IPS-20b (cell line): ENCODE data around the gene STAT5B.
"Not testable (repeated sequence)": the region's sequence is repeated elsewhere in the genome, so short reads cannot be mapped to it uniquely, and the experiment has no call there.

Experiments
- H3K27ac ChIP-seq: one replicate; pipeline ENCODE4 v1.5.1; 2013; ENCODE audit warnings: low read length
- H3K27me3 ChIP-seq: 2 replicates; pipeline ENCODE4 v1.6.1; 2013; ENCODE audit warnings: mild to moderate bottlenecking, low read length, inconsistent platforms; ENCODE audit not compliant: insufficient read depth
- H3K36me3 ChIP-seq: 2 replicates; pipeline ENCODE4 v1.6.1; 2013; ENCODE audit warnings: low read depth, mild to moderate bottlenecking, inconsistent platforms, low read length, moderate library complexity; ENCODE audit not compliant: insufficient read depth
- H3K4me1 ChIP-seq: 2 replicates; pipeline ENCODE4 v1.6.1; 2013; ENCODE audit warnings: mild to moderate bottlenecking, control low read depth, inconsistent platforms, low read length, moderate library complexity; ENCODE audit not compliant: insufficient read depth
- H3K4me3 ChIP-seq: 2 replicates; pipeline ENCODE4 v1.5.1; 2013; ENCODE audit warnings: mild to moderate bottlenecking, low read length, inconsistent platforms
- H3K9ac ChIP-seq: 2 replicates; pipeline ENCODE4 v1.6.1; 2013; ENCODE audit warnings: low read depth, mild to moderate bottlenecking, inconsistent platforms, low read length, moderate library complexity
- H3K9me3 ChIP-seq: 2 replicates; pipeline ENCODE4 v1.6.1; 2013; ENCODE audit warnings: mild to moderate bottlenecking, low read depth, low read length, inconsistent platforms; ENCODE audit not compliant: insufficient read depth

Gene STAT5B

DNA sequence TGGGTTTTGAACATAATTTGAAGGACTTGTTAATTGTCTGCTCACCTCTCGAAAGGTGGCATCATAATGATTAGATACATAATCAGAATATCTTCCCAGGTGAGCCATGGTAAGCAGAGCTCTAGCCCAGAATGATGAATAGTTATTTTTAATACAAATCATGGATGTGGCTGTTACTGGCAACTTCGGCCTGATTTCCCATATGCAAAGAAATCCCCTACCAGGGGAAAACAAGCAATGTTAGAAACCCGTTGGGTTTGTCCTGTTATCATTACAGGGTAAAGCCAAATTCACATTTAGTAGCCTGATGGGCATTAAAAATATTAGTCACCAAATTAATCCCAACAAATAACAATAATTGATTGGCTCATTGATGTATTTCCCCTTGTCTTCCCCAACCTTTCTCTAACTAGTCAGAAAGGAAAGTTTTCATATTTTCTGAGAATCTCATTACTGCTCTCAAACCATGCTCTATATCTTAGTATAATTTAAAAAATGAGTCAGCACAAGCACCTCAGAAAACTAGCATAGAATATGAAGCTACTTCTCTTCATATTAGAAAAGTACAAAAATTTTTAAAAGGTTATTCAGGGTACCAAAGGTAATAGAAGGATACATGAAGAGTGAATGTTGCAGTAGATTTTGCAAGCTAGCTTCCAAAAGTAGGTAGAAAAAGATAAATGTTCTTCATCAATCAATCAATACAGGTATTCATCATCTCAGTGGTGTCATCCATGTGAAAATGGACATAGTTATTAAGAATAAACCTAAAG, 5.0 kb downstream of the STAT5B start:
- H3K9ac ChIP-seq = no peak overlapping the region
- H3K9me3 ChIP-seq = no peaks in the 10 kb centered on the region
- no peak overlapping the region for H3K27ac ChIP-seq
- peaks cover 32% of the 10 kb centered on the region for H3K4me1 ChIP-seq
- no peak overlapping the region for H3K4me3 ChIP-seq
- H3K27me3 ChIP-seq = no peaks in the 10 kb centered on the region
- no peaks in the 10 kb centered on the region for H3K36me3 ChIP-seq

DNA sequence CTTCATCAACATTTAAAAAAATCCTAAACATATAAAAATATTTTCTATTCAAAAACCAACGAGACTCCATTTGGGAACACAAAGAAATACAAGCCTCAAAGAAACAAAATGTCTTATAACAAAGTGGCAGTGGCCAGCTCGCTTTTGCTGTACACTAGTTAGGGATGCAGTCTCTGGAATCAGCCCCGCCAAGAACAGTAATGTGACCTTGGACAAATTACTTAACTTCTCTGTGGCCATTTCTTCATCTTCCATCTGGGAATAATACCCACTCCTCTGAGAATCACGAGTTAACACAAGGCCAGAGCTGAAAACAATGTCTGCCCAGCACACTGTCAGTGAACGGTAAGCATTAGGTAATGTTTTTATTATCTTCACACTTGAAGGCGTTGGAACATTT, 5.6 kb downstream of the STAT5B start:
- Histone ChIP-seq H3K9ac (no peak overlapping the region), H3K4me3 (no peak overlapping the region), H3K9me3 (no peaks in the 10 kb centered on the region), H3K27me3 (no peaks in the 10 kb centered on the region), H3K36me3 (no peaks in the 10 kb centered on the region), H3K4me1 (peaks cover 32% of the 10 kb centered on the region), H3K27ac (no peak overlapping the region)

DNA sequence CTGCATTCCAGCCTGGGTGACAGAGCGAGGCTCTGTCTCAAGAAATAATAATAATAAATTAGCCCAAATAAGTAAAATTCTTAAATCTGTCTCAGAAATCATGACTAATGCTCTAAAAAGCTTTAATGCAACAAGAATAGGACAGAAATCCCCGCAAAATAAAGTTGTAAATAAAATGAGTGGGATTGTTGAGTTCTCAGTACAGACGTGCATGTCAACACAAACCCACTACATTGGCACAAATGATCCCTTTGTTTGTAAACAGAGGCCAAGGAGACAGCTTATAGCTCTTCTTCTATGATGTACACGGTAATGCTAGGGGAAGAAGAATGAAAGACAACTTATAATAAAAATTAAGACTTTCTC, 6.0 kb downstream of the STAT5B start:
- no peak overlapping the region for H3K9ac ChIP-seq
- no peaks in the 10 kb centered on the region for H3K36me3 ChIP-seq
- no peak overlapping the region for H3K4me3 ChIP-seq
- H3K27ac ChIP-seq = no peak overlapping the region
- peaks cover 32% of the 10 kb centered on the region for H3K4me1 ChIP-seq
- no peaks in the 10 kb centered on the region for H3K9me3 ChIP-seq
- no peaks in the 10 kb centered on the region for H3K27me3 ChIP-seq

DNA sequence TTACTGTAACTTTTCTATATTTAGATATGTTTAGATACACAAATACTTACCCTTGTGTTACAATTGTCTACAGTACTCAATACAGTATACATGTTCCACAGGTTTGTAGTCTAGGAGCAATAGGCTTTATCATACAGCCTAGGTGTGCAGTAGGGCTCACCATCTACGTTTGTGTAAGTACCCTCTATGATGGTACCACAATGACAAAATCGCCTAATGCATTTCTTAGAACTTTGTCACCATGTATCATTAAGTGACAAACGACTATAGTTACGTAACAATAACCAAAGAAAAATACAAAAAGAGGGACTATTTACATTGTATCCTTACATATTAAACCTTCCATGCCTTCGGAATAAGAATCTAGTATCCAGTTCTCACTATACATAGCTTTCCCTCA, 8.0 kb downstream of the STAT5B start:
- Histone ChIP-seq H3K9me3 (no peaks in the 10 kb centered on the region), H3K27me3 (no peaks in the 10 kb centered on the region), H3K4me3 (no peak overlapping the region), H3K9ac (no peak overlapping the region), H3K27ac (no peak overlapping the region), H3K4me1 (peaks cover 15% of the 10 kb centered on the region), H3K36me3 (no peaks in the 10 kb centered on the region)

DNA sequence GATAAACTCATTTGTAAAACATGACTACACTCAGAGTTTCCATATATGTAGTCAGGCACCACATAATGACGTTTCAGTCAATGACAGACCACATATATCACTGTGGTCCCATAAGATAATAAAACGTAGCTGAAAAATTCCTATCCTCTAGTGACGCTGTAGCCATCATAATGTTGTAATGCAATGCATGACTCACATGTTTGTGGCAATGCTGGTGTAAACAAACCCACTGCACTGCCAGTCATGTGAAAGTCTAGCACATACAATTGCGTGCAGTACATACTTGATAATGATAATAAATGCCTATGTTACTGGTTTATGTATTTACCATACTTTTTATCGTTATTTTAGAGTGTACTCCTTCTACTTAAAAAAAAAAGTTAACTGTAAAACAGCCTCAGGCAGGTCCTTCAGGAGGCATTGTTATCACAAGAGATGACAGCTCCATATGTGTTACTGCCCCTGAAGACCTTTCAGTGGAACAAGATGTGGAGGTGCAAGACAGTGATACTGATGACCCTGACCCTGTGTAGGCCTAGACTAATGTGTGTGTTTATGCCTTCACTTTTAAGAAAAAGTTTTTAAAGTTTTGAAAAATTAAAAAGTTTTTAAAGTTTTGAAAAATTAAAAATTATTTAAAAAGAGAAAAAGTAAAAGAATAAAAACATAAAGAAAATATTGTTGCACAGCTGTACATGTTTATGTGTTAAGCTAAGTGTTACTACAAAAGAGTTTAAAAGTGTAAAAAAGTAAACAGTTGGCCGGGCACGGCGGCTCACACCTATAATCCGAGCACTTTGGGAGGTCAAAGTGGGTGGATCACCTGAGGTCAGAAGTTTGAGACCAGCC, 9.0 kb downstream of the STAT5B start:
- H3K9ac ChIP-seq = no peak overlapping the region
- H3K4me1 ChIP-seq = peaks cover 4% of the 10 kb centered on the region
- no peaks in the 10 kb centered on the region for H3K36me3 ChIP-seq
- no peak overlapping the region for H3K4me3 ChIP-seq
- no peaks in the 10 kb centered on the region for H3K9me3 ChIP-seq
- no peak overlapping the region for H3K27ac ChIP-seq
- H3K27me3 ChIP-seq = no peaks in the 10 kb centered on the region

DNA sequence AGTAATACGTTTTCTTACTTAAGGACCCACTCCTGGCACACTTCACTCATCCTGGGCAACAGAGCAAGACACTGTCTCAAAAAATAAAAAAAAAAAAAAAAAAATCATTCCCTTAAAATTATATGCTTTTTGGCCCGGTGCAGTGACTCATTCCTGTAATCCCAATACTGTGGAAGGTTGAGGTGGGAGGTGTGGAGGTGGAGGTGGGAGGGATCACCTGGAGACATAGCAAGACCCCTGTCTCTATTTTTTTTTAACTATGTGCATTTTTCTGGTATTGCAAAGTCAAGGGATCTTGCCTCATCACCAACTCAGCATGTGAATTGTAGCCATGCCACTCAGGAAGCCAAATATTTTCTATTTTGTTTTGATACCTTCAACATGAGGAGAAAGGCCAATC, 9.7 kb downstream of the STAT5B start:
- Histone ChIP-seq H3K27me3 (no peaks in the 10 kb centered on the region), H3K27ac (no peak overlapping the region), H3K4me3 (no peak overlapping the region), H3K9ac (no peak overlapping the region), H3K9me3 (no peaks in the 10 kb centered on the region), H3K36me3 (no peaks in the 10 kb centered on the region), H3K4me1 (no peaks in the 10 kb centered on the region)

DNA sequence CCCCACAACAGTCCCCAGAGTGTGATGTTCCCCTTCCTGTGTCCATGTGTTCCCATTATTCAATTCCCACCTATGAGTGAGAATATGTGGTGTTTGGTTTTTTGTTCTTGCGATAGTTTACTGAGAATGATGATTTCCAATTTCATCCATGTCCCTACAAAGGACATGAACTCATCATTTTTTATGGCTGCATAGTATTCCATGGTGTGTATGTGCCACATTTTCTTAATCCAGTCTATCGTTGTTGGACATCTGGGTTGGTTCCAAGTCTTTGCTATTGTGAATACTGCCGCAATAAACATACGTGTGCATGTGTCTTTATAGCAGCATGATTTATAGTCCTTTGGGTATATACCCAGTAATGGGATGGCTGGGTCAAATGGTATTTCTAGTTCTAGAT, 11.8 kb downstream of the STAT5B start:
- not testable (repeated sequence) for H3K9me3 ChIP-seq, H3K4me1 ChIP-seq, H3K4me3 ChIP-seq, H3K27me3 ChIP-seq, H3K36me3 ChIP-seq, H3K9ac ChIP-seq, H3K27ac ChIP-seq

DNA sequence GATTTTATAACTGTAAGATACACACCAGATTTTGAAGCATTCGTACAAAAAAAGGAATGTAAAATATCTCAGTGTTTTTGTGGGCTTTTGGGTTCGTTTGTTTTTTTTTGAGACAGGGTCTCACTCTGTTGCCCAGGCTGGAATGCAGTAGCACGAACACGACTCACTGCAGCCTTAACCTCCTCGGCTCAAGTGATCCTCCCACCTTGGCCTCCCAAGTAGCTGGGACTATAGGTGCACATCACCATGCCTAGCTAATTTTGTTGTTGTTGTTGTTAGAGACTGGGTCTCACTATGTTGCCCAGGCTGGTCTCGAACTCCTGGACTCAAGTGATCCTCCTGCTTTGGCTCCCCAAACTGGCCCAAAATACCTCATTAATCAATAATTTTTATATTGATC, 15.9 kb downstream of the STAT5B start:
- Histone ChIP-seq H3K4me3 (no peak overlapping the region), H3K27ac (no peak overlapping the region), H3K4me1 (peaks cover 2% of the 10 kb centered on the region; the same call in 1 of the 2 replicates), H3K36me3 (no peaks in the 10 kb centered on the region), H3K27me3 (no peaks in the 10 kb centered on the region), H3K9ac (no peak overlapping the region), H3K9me3 (no peaks in the 10 kb centered on the region)

DNA sequence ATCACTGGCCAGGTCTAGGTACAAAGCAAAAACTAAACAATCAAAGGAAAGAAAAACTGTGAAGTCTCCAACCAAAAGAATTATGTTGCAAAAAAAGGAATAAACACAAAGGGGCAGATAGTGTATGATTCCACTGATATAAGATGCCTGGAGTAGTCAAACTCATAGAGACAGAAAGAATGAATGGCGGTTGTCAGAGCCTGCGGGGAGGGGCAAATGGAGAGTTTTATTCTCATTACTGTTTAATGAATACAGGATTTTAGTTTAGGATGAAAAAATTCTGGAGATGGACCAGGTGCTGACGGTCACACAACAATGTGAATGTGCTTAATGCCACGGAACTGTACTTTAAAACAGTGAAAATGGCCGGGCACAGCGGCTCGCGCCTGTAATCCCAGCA, 20.7 kb downstream of the STAT5B start:
- no peaks in the 10 kb centered on the region for H3K36me3 ChIP-seq
- H3K4me1 ChIP-seq = peaks cover 11% of the 10 kb centered on the region; the same call in 1 of the 2 replicates
- no peaks in the 10 kb centered on the region for H3K27me3 ChIP-seq
- no peak overlapping the region for H3K4me3 ChIP-seq
- no peak overlapping the region for H3K9ac ChIP-seq
- H3K27ac ChIP-seq = no peak overlapping the region
- H3K9me3 ChIP-seq = no peaks in the 10 kb centered on the region

DNA sequence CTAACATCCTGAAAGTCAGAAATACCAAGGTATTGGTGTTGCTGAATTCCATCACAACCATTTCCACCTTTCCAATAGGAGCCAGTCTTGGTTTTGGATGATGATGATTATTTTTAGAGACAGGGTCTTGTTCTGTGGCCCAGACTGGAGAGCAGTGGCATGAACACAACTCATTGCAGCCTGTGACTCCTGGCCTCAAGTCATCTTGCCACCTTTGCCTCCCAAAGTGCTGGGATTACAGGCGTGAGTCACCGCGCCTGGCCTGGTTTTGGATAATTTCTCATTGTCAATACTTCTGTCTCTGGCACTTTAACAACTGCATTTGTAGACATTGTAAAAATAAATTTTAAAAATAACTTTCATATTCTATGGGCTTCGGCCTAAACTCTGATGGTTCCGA, 22.6 kb downstream of the STAT5B start:
- H3K36me3 ChIP-seq = no peaks in the 10 kb centered on the region
- H3K9me3 ChIP-seq = no peaks in the 10 kb centered on the region
- H3K4me1 ChIP-seq = peaks cover 16% of the 10 kb centered on the region; the same call in 1 of the 2 replicates
- H3K4me3 ChIP-seq = no peak overlapping the region
- no peak overlapping the region for H3K9ac ChIP-seq
- no peak overlapping the region for H3K27ac ChIP-seq
- no peaks in the 10 kb centered on the region for H3K27me3 ChIP-seq

DNA sequence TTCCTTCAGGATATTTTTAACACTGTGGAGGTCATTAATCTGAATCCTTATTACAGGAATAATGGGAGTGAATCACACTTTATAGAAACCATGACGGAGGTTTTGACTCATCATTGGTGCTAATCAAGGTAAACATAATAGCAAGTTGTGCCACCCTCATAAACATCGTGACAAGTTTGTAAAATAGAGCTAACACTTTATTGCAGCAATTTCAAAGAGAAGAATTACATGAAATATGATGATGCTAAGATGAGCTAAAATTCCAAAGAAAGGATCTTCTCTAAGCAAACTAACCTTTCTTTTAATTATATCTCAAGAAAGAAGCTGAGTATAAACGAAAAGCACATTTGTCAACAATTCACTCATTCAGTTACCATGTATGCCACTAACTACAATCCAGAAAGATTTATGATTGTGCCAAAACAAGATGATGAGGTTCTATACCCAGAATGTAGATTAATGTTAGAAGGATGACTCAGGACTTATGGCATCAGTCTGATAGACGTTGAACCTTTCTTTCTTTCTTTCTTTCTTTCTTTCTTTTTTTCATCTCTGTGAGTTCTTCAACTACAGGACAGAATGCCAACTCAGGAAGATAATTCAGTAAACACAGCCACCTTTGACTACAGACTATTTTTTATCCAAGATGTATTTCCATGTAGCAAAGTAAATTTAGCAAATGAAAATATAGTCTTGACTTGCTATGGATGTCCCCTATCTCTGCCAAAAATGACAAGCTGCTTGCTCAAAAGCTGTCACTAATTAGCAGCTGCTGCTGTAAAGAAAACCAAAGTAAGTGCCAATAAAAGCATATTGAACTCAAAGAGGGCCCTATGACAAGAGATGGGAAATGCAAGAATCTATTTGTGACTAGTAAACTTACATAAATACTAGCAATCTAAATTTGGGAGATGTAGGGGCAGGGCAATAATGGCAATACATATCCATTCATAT, 23.3 kb downstream of the STAT5B start:
- H3K27ac ChIP-seq = no peak overlapping the region
- H3K9me3 ChIP-seq = no peaks in the 10 kb centered on the region
- peaks cover 16% of the 10 kb centered on the region; the same call in 1 of the 2 replicates for H3K4me1 ChIP-seq

More for the DNA sequence above, 23.3 kb downstream of the STAT5B start:
- H3K36me3 ChIP-seq = no peaks in the 10 kb centered on the region
- H3K4me3 ChIP-seq = no peak overlapping the region
- no peak overlapping the region for H3K9ac ChIP-seq
- H3K27me3 ChIP-seq = no peaks in the 10 kb centered on the region
